Activated B cell treated with CpG ODN at 0.5 μM for 24 hours (primary cell): ENCODE results near the gene KSR2. TPM values are rescaled to one million over a fixed set of nuclear protein-coding genes. Genes with fewer than 3 reads are reported as not detected.

Experiments
- ATAC-seq: fragments of 200-7000 bp; cut with Tn5 transposase; one replicate; pipeline ENCODE4 v1.10.0; 2021; ENCODE audit warnings: low read depth, mild to moderate bottlenecking, moderate library complexity
- CTCF ChIA-PET: fragments of 350-600 bp; sonication (Branson Sonifier 250); formaldehyde crosslinking; loops from one replicate; lab custom pipeline; 2021; ENCODE audit warnings: antibody characterized with exemption; lab: Charles Lee
- POLR2A ChIA-PET: fragments of 350-600 bp; sonication (Branson Sonifier 250); formaldehyde crosslinking; loops from one replicate; lab custom pipeline; 2021; ENCODE audit warnings: antibody characterized with exemption; lab: Charles Lee
- DNase-seq: peaks from one replicate; pipeline ENCODE4 v3.0.0; 2022
- H3K27ac Mint-ChIP-seq: one replicate; pipeline ENCODE4 v1.8.0; 2020; ENCODE audit warnings: mixed read lengths
- H3K27me3 Mint-ChIP-seq: one replicate; pipeline ENCODE4 v1.8.0; 2021; ENCODE audit warnings: mixed read lengths
- H3K36me3 Mint-ChIP-seq: one replicate; pipeline ENCODE4 v1.8.0; 2021; ENCODE audit warnings: low read depth, mixed read lengths
- H3K4me1 Mint-ChIP-seq: one replicate; pipeline ENCODE4 v1.8.0; 2021; ENCODE audit warnings: mixed read lengths
- H3K4me3 Mint-ChIP-seq: one replicate; pipeline ENCODE4 v1.8.0; 2020; ENCODE audit warnings: mild to moderate bottlenecking, mixed read lengths
- H3K9me3 Mint-ChIP-seq: one replicate; pipeline ENCODE4 v1.8.0; 2020; ENCODE audit warnings: mixed read lengths
- CTCF ChIP-seq: fragments of 200-600 bp; IDR thresholded peaks from one replicate; pipeline ENCODE4 v1.8.0; 2022; ENCODE audit warnings: antibody characterized with exemption, mild to moderate bottlenecking
- intact Hi-C: fragments of 100-400 bp; cut with micrococcal nuclease; formaldehyde crosslinking; loops from one replicate; pipeline ENCODE4 v1.15.1; 2024
- total RNA-seq: library from RNA; stranded (reverse); gene quantifications from 2 replicates; pipeline ENCODE4 v1.2.3, GENCODE V29; 2022

Gene KSR2
- total RNA-seq, 1 donor from 2014 or later: not detected

- H3K4me1 Mint-ChIP-seq: no peaks in the 10 kb centered on the region
- intact Hi-C loops: no loop called here
- ChIA-PET CTCF (no interaction called here), POLR2A (no interaction called here)
- H3K9me3 Mint-ChIP-seq: no peaks in the 10 kb centered on the region
- no peak for ATAC-seq
- TF ChIP-seq CTCF: no peak
- H3K36me3 Mint-ChIP-seq: no peaks in the 10 kb centered on the region
- no peak for DNase-seq
- H3K27ac Mint-ChIP-seq: no peak overlapping the region
- H3K27me3 Mint-ChIP-seq: peaks cover 5% of the 10 kb centered on the region
- no peak overlapping the region for H3K4me3 Mint-ChIP-seq
Observed at GRCh38 chr12:117661471-117661870, 307.3 kb downstream of the KSR2 start.

- no peak for TF ChIP-seq CTCF
- Mint-ChIP-seq H3K36me3 (no peaks in the 10 kb centered on the region), H3K27me3 (peaks cover 5% of the 10 kb centered on the region), H3K4me3 (no peak overlapping the region), H3K9me3 (no peaks in the 10 kb centered on the region), H3K4me1 (no peaks in the 10 kb centered on the region), H3K27ac (no peak overlapping the region)
- ChIA-PET POLR2A (no interaction called here), CTCF (no interaction called here)
- ATAC-seq (no peak), DNase-seq (no peak)
- intact Hi-C loops: no loop called here
Observed at GRCh38 chr12:117660896-117661295, 307.9 kb downstream of the KSR2 start.

GRCh38 chr12:117658226-117658625 is 310.6 kb downstream of the KSR2 start:
- Mint-ChIP-seq H3K4me1 (no peaks in the 10 kb centered on the region), H3K9me3 (no peaks in the 10 kb centered on the region), H3K27ac (no peak overlapping the region), H3K27me3 (no peaks in the 10 kb centered on the region), H3K4me3 (no peak overlapping the region), H3K36me3 (no peaks in the 10 kb centered on the region)
- intact Hi-C loops: no loop called here
- POLR2A ChIA-PET: no interaction called here
- ATAC-seq (no peak), DNase-seq (no peak)
- no peak for TF ChIP-seq CTCF
- CTCF ChIA-PET: no interaction called here

GRCh38 chr12:117649796-117650195 is 319.0 kb downstream of the KSR2 start:
- CTCF ChIA-PET: no interaction called here

GRCh38 chr12:117646520-117646919 is 322.3 kb downstream of the KSR2 start:
- Mint-ChIP-seq H3K36me3 (no peaks in the 10 kb centered on the region), H3K27me3 (no peaks in the 10 kb centered on the region), H3K4me1 (no peaks in the 10 kb centered on the region), H3K4me3 (no peak overlapping the region), H3K27ac (no peak overlapping the region), H3K9me3 (peaks cover 4% of the 10 kb centered on the region)
- no peak for ATAC-seq
- intact Hi-C loops: no loop called here
- ChIA-PET CTCF (no interaction called here), POLR2A (no interaction called here)
- TF ChIP-seq CTCF: no peak
- no peak for DNase-seq

More at GRCh38 chr12:117649796-117650195, 319.0 kb downstream of the KSR2 start:
- no peak overlapping the region for H3K27ac Mint-ChIP-seq
- H3K27me3 Mint-ChIP-seq: no peaks in the 10 kb centered on the region
- H3K36me3 Mint-ChIP-seq: no peaks in the 10 kb centered on the region
- POLR2A ChIA-PET: no interaction called here
- DNase-seq (no peak), ATAC-seq (no peak)
- H3K4me3 Mint-ChIP-seq: no peak overlapping the region
- H3K4me1 Mint-ChIP-seq: no peaks in the 10 kb centered on the region
- H3K9me3 Mint-ChIP-seq: peaks cover 4% of the 10 kb centered on the region
- intact Hi-C loops: no loop called here
- TF ChIP-seq CTCF: no peak
